Esophagus squamous epithelium (tissue), 4 donors: ENCODE results near the gene ATP8B1.

Experiments used
- CTCF ChIP-seq, 6 experiments: fragments of 450-650 bp in 4 of 6; fragments of 200-600 bp in 2 of 6; sonication (generic) in 2 of 6; IDR thresholded peaks; one replicate each; pipeline ENCODE4 v1.5.1; 2016 to 2019; ENCODE audit warnings: antibody characterized with exemption in 6 of 6, mild to moderate bottlenecking in 4 of 6, moderate library complexity in 4 of 6
- POLR2A ChIP-seq, 4 donors: fragments of 450-650 bp; IDR thresholded peaks; one replicate each; pipeline ENCODE4 v1.6.1; 2017; ENCODE audit warnings: antibody characterized with exemption in 4 of 4, mild to moderate bottlenecking in 4 of 4, moderate library complexity in 3 of 4

GRCh38 chr18:57832730-57833129 lies 29.6 kb upstream of the ATP8B1 start:
- no peak for TF ChIP-seq CTCF (IDR thresholded peaks at IDR 0.05)
- TF ChIP-seq POLR2A (IDR thresholded peaks at IDR 0.05): no peak
